Measurements from ENCODE around the gene PIGR. TPM values are rescaled to one million over a fixed set of nuclear protein-coding genes. Genes with fewer than 3 reads are reported as not detected.

PIGR gene
- total and polyA plus RNA-seq, 9 of the 15 experiments (the other 6 are each of a cell fraction or from before 2014, with no cell fraction given): 0.01 to 1.5 (median 0.03) TPM; not detected in 4

GRCh38 chr1:206986402-206986801 is 40.1 kb upstream of the PIGR start:
- POLR2A ChIA-PET: interaction anchor here (0.6 to 1.0 kb wide), 3 partner anchors 14 to 419 kb away, joined by 3 to 4 read pairs (median 3); no protein-coding TSS in a partner anchor
- no peaks in the 10 kb centered on the region for H3K9me1 ChIP-seq (ENCODE audit: control insufficient read depth, insufficient read depth, low read length)

More at GRCh38 chr1:206986402-206986801, 40.1 kb upstream of the PIGR start:
- Histone ChIP-seq H2AFZ (ENCODE audit: low read depth, low read length) (no peak overlapping the region), H3K36me3 (ENCODE audit: control insufficient read depth, insufficient read depth, low read length) (no peaks in the 10 kb centered on the region), H3K79me2 (ENCODE audit: control insufficient read depth, insufficient read depth, low read length) (no peaks in the 10 kb centered on the region), H3K4me2 (ENCODE audit: insufficient read depth, low read length) (no peak overlapping the region), H4K20me1 (replicated peaks; ENCODE audit: control insufficient read depth, insufficient read depth, low read length) (no peaks in the 10 kb centered on the region), H3K27ac (ENCODE audit: extremely low read depth, low read depth, low read length) (no peak overlapping the region), H3K4me1 (replicated peaks in 1 of 2; ENCODE audit: control insufficient read depth in 2 of 2, insufficient read depth in 2 of 2, low read length in 2 of 2) (peaks cover 4 to 14% of the 10 kb centered on the region in 2 experiments; a peak in 4 of 5 replicates), H3K27me3 (ENCODE audit: control insufficient read depth in 2 of 2, insufficient read depth in 2 of 2, low read length in 2 of 2) (no peaks in the 10 kb centered on the region), H3K9ac (ENCODE audit: insufficient read depth in 1 of 2, low read depth in 2 of 2, low read length in 2 of 2) (no peak overlapping the region), H3K4me3 (no peak overlapping the region), H3K9me3 (replicated peaks; ENCODE audit: control insufficient read depth, insufficient read depth, low read depth, low read length) (no peaks in the 10 kb centered on the region)
- no peak for FAIRE-seq
- intact Hi-C loops (cut with micrococcal nuclease): loop anchor here (10.0 kb wide), 1 partner anchor 418 kb away; no protein-coding TSS in a partner anchor
- ATAC-seq: no peak
- WGBS (ENCODE audit: insufficient coverage, low coverage, missing lambda C conversion rate): 18% methylated on average over 3 of the region's 3 CpGs
- TF ChIP-seq ZNF512 (tag; IDR thresholded peaks at IDR 0.05) (no peak), ZNF586 (CRISPR knock-in tag; conservative IDR thresholded peaks at IDR 0.05) (no peak)
- BruUV-seq (replicated peaks): no TSS peak
- no peak for DNase-seq (ENCODE audit: extremely low read depth in 1 of 4, low spot score in 3 of 4)
- in situ Hi-C loops (cut with MboI): no loop called here
- CTCF ChIA-PET (ENCODE audit: low intra/inter-chr PET ratio): no interaction called here
